Rectal smooth muscle tissue (tissue), 1 donor: ENCODE results near the gene OR10T2.
"Not testable (repeated sequence)": the region's sequence is repeated elsewhere in the genome, so short reads cannot be mapped to it uniquely, and the experiment has no call there.

Experiments
- H3K27ac ChIP-seq: one replicate; pipeline ENCODE4 v1.7.0; 2013; ENCODE audit warnings: low read depth, low read length, inconsistent platforms
- H3K27me3 ChIP-seq: one replicate; pipeline ENCODE4 v1.7.0; 2013; ENCODE audit warnings: low read length; ENCODE audit not compliant: control insufficient read depth, insufficient read depth
- H3K36me3 ChIP-seq: one replicate; pipeline ENCODE4 v1.7.0; 2013; ENCODE audit warnings: low read length; ENCODE audit not compliant: control insufficient read depth, insufficient read depth
- H3K4me1 ChIP-seq: one replicate; pipeline ENCODE4 v1.7.0; 2013; ENCODE audit warnings: low read length; ENCODE audit not compliant: control insufficient read depth, insufficient read depth
- H3K4me3 ChIP-seq: one replicate; pipeline ENCODE4 v1.7.0; 2013; ENCODE audit warnings: low read length
- H3K9ac ChIP-seq: one replicate; pipeline ENCODE4 v1.7.0; 2013; ENCODE audit warnings: low read length

OR10T2 gene

DNA sequence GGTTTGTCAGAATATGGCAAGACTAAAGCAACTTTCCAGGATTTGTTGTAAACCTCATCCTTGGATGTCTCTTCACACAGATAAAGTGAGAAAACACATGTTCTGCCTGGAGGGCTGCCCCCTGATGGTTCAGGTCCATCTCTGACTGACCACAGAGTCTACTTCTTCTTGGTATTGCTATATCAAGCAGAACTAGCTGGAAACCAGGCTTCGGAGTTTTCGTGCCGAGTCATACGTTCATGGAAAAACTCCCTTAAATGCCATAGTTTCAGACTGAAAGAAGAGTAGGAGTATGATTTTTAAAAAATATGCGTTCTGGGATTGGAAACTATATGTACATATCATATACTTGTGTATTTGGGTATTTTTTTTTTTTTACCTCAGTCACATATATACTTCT is 5.8 kb downstream of the OR10T2 start:
- Histone ChIP-seq H3K9ac (no peak overlapping the region), H3K4me3 (no peak overlapping the region), H3K27ac (no peak overlapping the region), H3K4me1 (no peaks in the 10 kb centered on the region), H3K36me3 (no peaks in the 10 kb centered on the region), H3K27me3 (no peaks in the 10 kb centered on the region)

DNA sequence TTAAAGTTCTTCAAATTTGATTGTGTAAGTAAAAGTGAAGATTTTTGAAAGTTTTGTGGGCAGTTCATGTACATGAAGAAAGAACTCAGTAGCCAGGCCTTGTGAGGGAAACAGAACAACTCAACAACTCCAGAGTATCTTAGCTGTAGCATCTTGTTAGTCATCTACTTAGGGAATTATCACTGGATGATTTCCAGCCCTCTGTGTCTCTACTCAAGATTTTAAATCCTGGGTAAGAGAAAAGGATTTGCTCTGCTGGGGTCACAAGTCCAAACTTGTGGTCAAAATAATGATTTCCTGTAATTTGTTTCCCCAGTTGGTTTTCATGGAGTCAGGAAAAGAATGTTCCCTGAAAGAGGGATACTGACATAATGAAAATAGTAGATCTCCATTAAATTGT is 8.2 kb downstream of the OR10T2 start:
- H3K9ac ChIP-seq, result no peak overlapping the region
- no peaks in the 10 kb centered on the region for H3K36me3 ChIP-seq
- H3K27ac ChIP-seq, result no peak overlapping the region
- H3K27me3 ChIP-seq, result no peaks in the 10 kb centered on the region
- no peaks in the 10 kb centered on the region for H3K4me1 ChIP-seq
- no peak overlapping the region for H3K4me3 ChIP-seq

DNA sequence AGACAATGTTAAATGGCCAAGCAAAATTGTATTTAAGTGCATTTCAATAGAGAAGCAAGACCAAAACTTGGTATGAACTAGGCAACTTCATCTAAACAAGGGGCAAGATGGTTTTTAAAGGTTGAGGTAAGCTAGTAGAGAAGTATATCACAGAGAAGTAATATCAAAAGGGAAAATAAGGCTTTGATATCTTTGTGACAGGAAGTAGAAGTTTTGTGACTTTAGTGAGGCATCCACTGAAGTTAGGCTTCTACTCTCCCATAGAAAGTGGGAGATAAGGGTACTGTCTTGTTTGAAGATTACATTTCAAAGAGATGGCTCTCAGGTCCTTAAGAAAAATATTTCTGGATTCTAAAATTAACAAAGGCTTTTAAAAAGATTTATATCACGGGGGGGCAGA is 8.9 kb downstream of the OR10T2 start:
- no peak overlapping the region for H3K4me3 ChIP-seq
- H3K27me3 ChIP-seq, result no peaks in the 10 kb centered on the region
- no peak overlapping the region for H3K9ac ChIP-seq
- H3K4me1 ChIP-seq, result no peaks in the 10 kb centered on the region
- H3K36me3 ChIP-seq, result no peaks in the 10 kb centered on the region
- H3K27ac ChIP-seq, result no peak overlapping the region

DNA sequence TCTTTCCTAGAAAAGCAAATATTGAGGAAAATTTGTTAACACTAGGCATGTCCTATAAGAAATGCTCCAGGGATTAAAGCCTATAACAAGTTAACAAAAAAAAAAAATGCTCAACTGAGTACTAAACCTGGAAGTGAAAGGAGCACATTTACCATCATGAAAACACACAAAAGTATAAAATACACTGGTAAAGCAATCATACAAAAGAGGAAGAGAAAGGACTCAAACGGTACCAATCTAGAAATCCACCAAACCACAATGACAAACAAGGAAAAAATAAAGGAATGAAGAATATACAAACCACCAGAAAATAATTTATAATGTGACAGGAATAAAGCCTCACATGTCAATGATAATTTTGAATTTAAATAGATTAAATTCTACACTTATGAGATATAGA is 24.4 kb downstream of the OR10T2 start:
- Histone ChIP-seq H3K27ac (no peak overlapping the region), H3K9ac (no peak overlapping the region), H3K4me3 (no peak overlapping the region), H3K36me3 (no peaks in the 10 kb centered on the region), H3K4me1 (no peaks in the 10 kb centered on the region), H3K27me3 (no peaks in the 10 kb centered on the region)

DNA sequence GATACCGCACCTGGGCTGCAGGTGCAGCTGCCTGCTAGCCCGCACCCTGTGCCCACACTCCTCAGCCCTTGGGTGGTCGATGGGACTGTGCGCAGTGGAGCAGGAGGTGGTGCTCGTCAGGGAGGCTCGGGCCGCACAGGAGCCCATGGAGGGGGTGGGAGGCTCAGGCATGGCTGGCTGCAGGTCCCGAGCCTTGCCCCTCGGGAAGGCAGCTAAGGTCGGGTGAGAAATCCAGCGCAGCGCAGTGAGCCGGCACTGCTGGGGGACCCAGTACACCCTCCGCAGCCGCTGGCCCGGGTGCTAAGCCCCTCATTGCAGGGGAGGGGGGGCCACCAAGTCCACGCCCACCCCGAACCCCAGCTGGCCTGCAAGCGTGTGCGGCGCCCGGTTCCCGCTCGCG is 25.2 kb downstream of the OR10T2 start:
- H3K36me3 ChIP-seq, H3K9ac ChIP-seq, H3K4me1 ChIP-seq, H3K4me3 ChIP-seq, H3K27ac ChIP-seq, H3K27me3 ChIP-seq: not testable (repeated sequence)

DNA sequence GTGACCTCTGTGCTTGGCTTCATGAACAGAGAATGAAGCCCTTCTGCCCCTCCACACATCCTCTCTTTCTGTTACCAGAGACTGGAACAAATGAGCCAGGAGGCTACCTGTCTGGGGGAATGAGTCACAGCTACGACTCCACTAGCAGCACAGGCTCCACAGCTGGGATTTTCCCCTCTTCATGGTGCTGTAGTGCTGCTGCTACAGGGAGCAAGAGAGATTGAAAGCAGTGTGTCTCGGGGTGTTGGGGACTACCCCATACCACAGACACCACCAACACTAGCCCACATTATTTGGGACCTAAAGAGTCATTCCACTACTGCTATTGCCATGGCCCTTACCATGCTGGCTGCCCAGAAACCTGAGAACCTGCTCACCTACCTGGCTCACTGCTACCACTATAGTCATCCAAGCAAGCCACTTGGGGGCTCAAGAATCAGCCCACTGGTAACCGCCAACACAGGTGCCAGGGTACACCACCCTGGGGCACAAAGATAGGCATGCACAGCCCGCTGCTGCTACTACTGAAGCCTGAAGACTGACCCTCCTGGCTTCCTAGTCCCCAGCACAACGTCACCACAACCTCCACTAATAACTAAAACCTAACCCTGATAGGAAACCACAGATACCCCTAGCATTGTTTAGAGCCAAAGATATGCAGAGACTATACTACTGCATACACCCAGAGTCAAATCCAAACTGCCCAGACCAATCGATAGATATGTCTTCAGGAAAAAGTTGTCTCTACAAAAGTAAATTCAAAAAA is 27.9 kb downstream of the OR10T2 start:
- Histone ChIP-seq H3K27me3 (no peaks in the 10 kb centered on the region), H3K36me3 (no peaks in the 10 kb centered on the region), H3K4me1 (no peaks in the 10 kb centered on the region), H3K4me3 (no peak overlapping the region), H3K27ac (no peak overlapping the region), H3K9ac (no peak overlapping the region)

DNA sequence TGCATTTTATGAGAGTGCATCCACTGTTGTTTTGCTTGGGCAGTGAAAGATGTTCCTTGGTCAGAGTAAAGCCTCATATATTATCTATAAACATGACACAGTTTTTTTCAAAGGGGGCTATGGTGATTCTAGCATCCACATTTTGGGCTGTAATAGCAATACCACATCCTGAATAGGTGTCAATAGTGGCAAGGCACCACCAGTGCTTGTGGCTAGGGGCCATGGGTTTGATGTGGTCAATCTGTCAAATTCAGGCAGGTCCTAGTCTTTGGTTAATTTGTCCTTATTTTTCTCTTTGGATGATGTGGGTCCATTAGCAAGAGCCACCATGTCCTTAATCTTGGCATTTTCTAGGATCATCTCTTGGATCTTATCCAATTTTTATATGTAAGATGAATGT is 32.5 kb downstream of the OR10T2 start:
- Histone ChIP-seq H3K27me3 (no peaks in the 10 kb centered on the region), H3K36me3 (no peaks in the 10 kb centered on the region), H3K4me1 (no peaks in the 10 kb centered on the region)

DNA sequence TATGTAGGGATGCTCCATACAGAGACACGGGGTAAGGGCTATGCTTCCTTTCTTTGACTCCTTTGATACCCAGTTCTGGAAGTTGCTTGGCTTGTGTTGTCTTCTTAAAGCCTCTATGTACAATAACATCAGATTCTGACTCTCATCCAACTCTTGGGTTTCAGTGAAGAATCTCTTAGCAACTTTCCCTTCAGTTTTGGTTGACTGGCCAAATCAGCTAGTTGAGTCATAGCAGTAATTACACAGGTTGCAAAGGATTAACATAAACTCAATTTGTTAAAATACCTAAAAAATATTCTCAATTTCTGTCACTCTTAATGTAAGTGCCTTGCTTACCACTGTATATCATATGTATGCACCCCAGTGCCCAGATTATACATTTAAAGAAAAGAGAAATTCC is 36.3 kb downstream of the OR10T2 start:
- no peak overlapping the region for H3K9ac ChIP-seq
- H3K27ac ChIP-seq, result no peak overlapping the region
- H3K4me3 ChIP-seq, result no peak overlapping the region
- H3K4me1 ChIP-seq, result no peaks in the 10 kb centered on the region
- H3K36me3 ChIP-seq, result no peaks in the 10 kb centered on the region
- H3K27me3 ChIP-seq, result no peaks in the 10 kb centered on the region

More for the DNA sequence above, 32.5 kb downstream of the OR10T2 start:
- Histone ChIP-seq H3K9ac (no peak overlapping the region), H3K4me3 (no peak overlapping the region), H3K27ac (no peak overlapping the region)

DNA sequence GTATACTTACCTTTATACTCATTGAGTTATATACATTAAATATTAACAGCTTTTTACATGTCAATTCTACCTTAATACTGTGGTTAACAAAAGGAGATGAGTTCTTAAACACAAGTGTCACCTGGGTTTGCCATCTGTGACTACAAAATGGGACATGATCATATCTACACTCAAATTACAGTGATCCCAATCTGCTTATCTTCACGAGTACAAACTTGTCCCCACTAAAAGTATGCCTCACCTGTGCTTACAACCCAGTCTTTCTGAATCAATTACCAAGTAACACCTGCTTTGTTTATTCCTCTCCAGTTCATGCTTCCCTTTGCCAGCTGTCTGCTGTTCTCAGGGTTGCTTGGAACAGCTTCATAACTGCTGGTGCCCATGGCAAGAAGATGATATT is 36.8 kb downstream of the OR10T2 start:
- H3K4me1 ChIP-seq, result no peaks in the 10 kb centered on the region
- H3K27me3 ChIP-seq, result no peaks in the 10 kb centered on the region
- no peak overlapping the region for H3K9ac ChIP-seq
- no peak overlapping the region for H3K4me3 ChIP-seq
- no peak overlapping the region for H3K27ac ChIP-seq
- H3K36me3 ChIP-seq, result no peaks in the 10 kb centered on the region

DNA sequence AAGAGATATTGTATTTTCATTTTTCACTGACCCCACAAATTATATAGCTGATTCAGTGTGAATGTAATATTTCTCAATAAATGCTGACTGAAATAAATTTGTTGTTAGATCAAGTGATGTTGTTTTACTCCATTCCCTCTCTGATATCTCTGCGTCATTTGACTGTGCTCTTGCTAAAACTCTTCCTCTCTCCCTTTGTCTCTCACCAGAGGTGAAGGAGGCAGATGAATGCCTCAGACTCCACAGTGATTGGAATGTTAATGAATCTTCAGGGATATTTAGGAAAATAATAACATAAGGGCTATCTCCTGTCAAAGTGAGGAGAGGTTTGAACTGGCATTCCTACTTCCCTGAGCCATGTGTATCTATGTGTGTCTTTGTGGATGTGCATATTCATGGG is 41.8 kb downstream of the OR10T2 start:
- H3K27me3 ChIP-seq, result no peaks in the 10 kb centered on the region
- no peaks in the 10 kb centered on the region for H3K4me1 ChIP-seq

DNA sequence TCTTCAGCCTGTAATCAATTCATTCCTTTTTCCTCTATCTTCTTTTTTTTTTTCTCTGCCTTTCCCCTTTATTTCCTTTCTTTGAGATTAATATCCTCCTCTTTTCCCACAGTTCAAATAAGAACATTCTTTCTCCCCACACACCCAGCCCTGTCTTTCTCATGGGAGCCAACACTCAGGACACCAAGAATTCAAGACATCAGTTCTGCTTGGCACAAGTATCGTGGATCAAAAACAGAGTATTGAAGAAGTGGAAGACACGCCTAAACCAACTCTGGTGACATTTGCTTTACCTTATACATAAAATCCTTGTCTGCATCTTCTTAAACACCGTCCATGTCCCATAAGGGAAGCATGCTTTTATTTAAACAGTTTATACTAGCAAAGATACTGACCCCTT is 42.6 kb downstream of the OR10T2 start:
- H3K36me3 ChIP-seq, result no peaks in the 10 kb centered on the region
- no peaks in the 10 kb centered on the region for H3K27me3 ChIP-seq
- H3K9ac ChIP-seq, result no peak overlapping the region
- no peak overlapping the region for H3K4me3 ChIP-seq
- no peaks in the 10 kb centered on the region for H3K4me1 ChIP-seq
- H3K27ac ChIP-seq, result no peak overlapping the region

More for the DNA sequence above, 41.8 kb downstream of the OR10T2 start:
- Histone ChIP-seq H3K27ac (no peak overlapping the region), H3K4me3 (no peak overlapping the region), H3K36me3 (no peaks in the 10 kb centered on the region), H3K9ac (no peak overlapping the region)

DNA sequence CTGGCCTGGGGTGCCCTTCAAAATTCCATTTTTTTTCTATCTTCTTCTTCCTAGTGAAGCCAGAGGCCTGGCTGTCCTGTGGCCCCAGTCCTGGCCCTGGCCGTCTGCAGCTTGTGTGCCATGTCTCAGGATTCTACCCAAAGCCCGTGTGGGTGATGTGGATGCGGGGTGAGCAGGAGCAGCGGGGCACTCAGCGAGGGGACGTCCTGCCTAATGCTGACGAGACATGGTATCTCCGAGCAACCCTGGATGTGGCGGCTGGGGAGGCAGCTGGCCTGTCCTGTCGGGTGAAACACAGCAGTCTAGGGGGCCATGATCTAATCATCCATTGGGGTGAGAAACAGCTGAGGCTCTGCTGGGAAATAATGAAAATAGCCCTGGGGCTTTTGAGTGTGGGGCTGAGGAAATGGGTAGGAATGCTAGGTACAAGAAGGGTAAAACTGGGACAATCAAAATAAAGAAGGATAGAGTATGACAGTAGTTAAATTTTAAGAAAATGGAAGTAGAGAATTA is 43.4 kb downstream of the OR10T2 start:
- Histone ChIP-seq H3K36me3 (no peaks in the 10 kb centered on the region), H3K4me3 (no peak overlapping the region), H3K9ac (no peak overlapping the region), H3K27ac (no peak overlapping the region), H3K27me3 (no peaks in the 10 kb centered on the region), H3K4me1 (no peaks in the 10 kb centered on the region)

DNA sequence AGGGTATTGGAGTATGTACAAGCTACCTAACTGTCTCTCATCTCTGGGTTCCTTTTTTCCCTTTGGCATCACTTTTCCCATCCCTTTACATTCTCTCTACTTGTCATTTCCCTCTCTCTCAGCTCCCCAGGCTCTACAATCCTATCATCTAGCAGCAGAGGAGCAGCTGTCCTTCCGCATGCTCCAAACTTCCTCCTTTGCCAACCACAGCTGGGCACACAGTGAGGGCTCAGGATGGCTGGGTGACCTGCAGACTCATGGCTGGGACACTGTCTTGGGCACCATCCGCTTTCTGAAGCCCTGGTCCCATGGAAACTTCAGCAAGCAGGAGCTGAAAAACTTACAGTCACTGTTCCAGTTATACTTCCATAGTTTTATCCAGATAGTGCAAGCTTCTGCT is 45.0 kb downstream of the OR10T2 start:
- H3K9ac ChIP-seq, result no peak overlapping the region
- no peaks in the 10 kb centered on the region for H3K36me3 ChIP-seq
- H3K27ac ChIP-seq, result no peak overlapping the region
- no peaks in the 10 kb centered on the region for H3K4me1 ChIP-seq
- no peak overlapping the region for H3K4me3 ChIP-seq
- no peaks in the 10 kb centered on the region for H3K27me3 ChIP-seq
